ENCODE data around the gene HNRNPDL. TPM values are rescaled to one million over a fixed set of nuclear protein-coding genes. Genes with fewer than 3 reads are reported as not detected.

The HNRNPDL gene
- total RNA-seq, 1 donor from 2014 or later, result 166 TPM

GRCh38 chr4:82382751-82383150, 47.5 kb downstream of the HNRNPDL start:
- no peak for DNase-seq

- no peak for DNase-seq
Observed at GRCh38 chr4:82381661-82382296, 48.5 kb downstream of the HNRNPDL start.

- no peak for DNase-seq
Observed at GRCh38 chr4:82381235-82381634, 49.0 kb downstream of the HNRNPDL start.

GRCh38 chr4:82380831-82381230, 49.4 kb downstream of the HNRNPDL start:
- DNase-seq, result no peak

- no peak for DNase-seq
Observed at GRCh38 chr4:82380344-82380743, 49.9 kb downstream of the HNRNPDL start.

GRCh38 chr4:82376109-82376508, 54.2 kb downstream of the HNRNPDL start:
- no peak for DNase-seq

GRCh38 chr4:82373816-82374625, 56.2 kb downstream of the HNRNPDL start, which contains the start of gene HNRNPD:
TSS of gene HNRNPD (minus strand) at chr4:82373991. CDS start at chr4:82373678, 313 bp downstream.
- peak; percentile 100 for DNase-seq

- no peak for DNase-seq
Observed at GRCh38 chr4:82373486-82373815, 56.8 kb downstream of the HNRNPDL start.

Other genes starting within 250 kb of the HNRNPDL start
- gene HNRNPD, start 56.5 kb downstream of the HNRNPDL start, total RNA-seq, result 35.6 and 75.4 TPM in 2 replicates
- 43.6 and 56.7 TPM in 2 replicates for gene ENOPH1, start 128 bp upstream of the HNRNPDL start, total RNA-seq
- 6.0 and 19.1 TPM in 2 replicates for gene TMEM150C, start 131.5 kb upstream of the HNRNPDL start, total RNA-seq

All from dermis blood vessel endothelial cell (primary cell).